Motor neuron (in vitro differentiated cells): Measurements from ENCODE around the gene RGMB. TPM values are rescaled to one million over a fixed set of nuclear protein-coding genes. Genes with fewer than 3 reads are reported as not detected.
"Not testable (repeated sequence)": the region's sequence is repeated elsewhere in the genome, so short reads cannot be mapped to it uniquely, and the experiment has no call there.

Experiments used
- ATAC-seq, 8 experiments: fragments of 200-7000 bp; cut with Tn5 transposase; replicated peaks in 6 of 8; 2 replicates each; pipeline ENCODE4 v1.8.0; 2021; ENCODE audit warnings: mild to moderate bottlenecking in 8 of 8, moderate library complexity in 8 of 8
- H3K27ac ChIP-seq, 2 donors: fragments of 250-450 bp; sonication (Bioruptor Pico); 2 replicates each; pipeline ENCODE4 v1.9.0; 2021; ENCODE audit warnings: antibody characterized with exemption in 2 of 2, mild to moderate bottlenecking in 2 of 2, moderate library complexity in 1 of 2
- H3K4me1 ChIP-seq, 2 donors: fragments of 250-450 bp; sonication (Bioruptor Pico); replicated peaks in 1 of 2; 2 replicates each; pipeline ENCODE4 v1.6.1; 2021; ENCODE audit warnings: antibody characterized with exemption in 2 of 2, mild to moderate bottlenecking in 2 of 2, moderate library complexity in 1 of 2
- H3K4me3 ChIP-seq, 5 donors: fragments of 250-450 bp; sonication (Bioruptor Pico); 2 replicates each; pipeline ENCODE4 v1.9.0; 2021; ENCODE audit warnings: antibody characterized with exemption in 5 of 5, mild to moderate bottlenecking in 5 of 5, moderate library complexity in 4 of 5
- WGBS, 10 experiments: fragments of 450-650 bp; shearing (Covaris generic); methylation state at CpG; one replicate each; pipeline ENCODE4 v1.0.0; 2022; 5-methylcytosine and 5-hydroxymethylcytosine counted together
- in situ Hi-C, 9 experiments: fragments of 400-800 bp; cut with MboI; loops; one replicate each; pipeline ENCODE4 v1.15.0; 2021; ENCODE audit warnings: low sequenced_read_pairs in 9 of 9, low pct_unique_long_range_greater_than_20kb in 2 of 9; ENCODE audit not compliant: unreplicated experiment in 9 of 9
- total RNA-seq, 8 experiments: library from RNA; unstranded; fragments of 300-600 nt; gene quantifications; 2 replicates each; pipeline versions ENCODE4 v1.2.3 to v1.2.4, GENCODE V29; 2022

RGMB gene, protein sequence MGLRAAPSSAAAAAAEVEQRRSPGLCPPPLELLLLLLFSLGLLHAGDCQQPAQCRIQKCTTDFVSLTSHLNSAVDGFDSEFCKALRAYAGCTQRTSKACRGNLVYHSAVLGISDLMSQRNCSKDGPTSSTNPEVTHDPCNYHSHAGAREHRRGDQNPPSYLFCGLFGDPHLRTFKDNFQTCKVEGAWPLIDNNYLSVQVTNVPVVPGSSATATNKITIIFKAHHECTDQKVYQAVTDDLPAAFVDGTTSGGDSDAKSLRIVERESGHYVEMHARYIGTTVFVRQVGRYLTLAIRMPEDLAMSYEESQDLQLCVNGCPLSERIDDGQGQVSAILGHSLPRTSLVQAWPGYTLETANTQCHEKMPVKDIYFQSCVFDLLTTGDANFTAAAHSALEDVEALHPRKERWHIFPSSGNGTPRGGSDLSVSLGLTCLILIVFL
- 10 to 100 TPM in 7 of 8 experiments, 1 to 10 TPM in 1; 4.2 to 92.9 (median 32.5) TPM for total RNA-seq

DNA sequence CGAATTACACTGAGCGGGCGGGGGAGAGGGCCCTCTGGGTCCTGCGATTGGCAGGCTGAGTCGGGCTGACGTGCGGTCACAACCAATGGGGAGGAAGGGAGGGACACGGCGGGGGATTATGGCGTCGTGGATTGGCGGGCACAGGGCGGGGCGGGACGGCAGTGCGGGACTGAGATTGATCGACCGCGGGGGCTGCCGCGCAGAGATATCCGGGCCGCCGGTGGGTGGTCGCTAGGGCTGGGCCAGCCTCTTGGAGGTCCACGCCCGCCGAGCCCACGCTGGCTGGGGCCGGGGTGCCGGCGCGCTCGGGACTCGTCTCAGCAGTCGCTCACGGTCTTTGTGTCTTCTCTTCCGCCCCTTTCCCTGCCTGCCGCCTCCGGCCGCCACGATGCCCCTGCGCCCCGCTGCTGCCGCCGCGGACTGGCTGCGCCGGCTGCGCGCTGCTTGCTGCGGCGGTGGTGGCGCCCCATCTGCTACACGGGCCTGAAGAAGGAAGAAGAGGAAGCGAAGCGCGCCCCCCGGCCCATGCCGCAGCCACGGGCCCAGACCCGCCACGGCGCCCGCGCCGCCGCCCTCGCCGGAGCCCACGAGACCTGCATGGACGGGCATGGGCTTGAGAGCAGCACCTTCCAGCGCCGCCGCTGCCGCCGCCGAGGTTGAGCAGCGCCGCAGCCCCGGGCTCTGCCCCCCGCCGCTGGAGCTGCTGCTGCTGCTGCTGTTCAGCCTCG lies at the start of gene RGMB:
RGMB (plus strand) TSS at position 200 of the 728 bp plus-strand sequence; CDS start at position 608, 408 bp downstream.
- 0% methylated on average over 1 of the region's 84 CpGs; no CpG with 5 or more reads in 9 of the 10 experiments for whole genome bisulfite sequencing, 10 experiments
- in situ Hi-C loops, result loop anchor here in 2 of 9 experiments (25.0 kb wide), 4 partner anchors 186 to 1586 kb away; partner anchors contain the start of gene RIOK2 (in 1 of the 2)
- H3K4me3 ChIP-seq, result peak within 1 kb of the TSS; percentile 59 to 80 (median 71)
- H3K27ac ChIP-seq, result peak within 1 kb of the TSS; percentile 72 to 77
- ATAC-seq, result peak; percentile 78 to 89 (median 84)
- H3K4me1 ChIP-seq, result peaks cover 10 to 16% of the 10 kb centered on the region in 2 donors

DNA sequence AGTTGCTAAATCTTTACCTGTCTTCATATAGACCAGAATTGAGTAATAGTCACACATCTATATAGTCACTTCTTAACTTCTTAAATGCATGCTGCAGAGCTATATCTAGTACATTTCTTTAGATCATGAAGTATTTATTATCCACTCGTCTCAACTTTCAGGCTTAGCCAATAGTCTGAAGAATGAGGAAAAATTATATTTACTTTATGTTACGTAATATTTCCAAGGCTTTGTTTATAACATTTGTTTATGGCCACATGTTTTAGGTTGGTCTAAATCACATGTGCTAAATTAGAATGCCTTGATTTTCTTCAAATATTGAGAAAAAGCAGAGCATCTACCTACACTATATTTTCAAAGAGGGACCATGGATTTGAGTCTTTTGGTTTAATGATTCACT lies 47.2 kb upstream of the RGMB start:
- in situ Hi-C loops, result no loop called here
- ATAC-seq, result no peak
- 49 to 100% (median 80%) methylated on average over 1 to 2 of the region's 2 CpGs; no CpG with 5 or more reads in 1 of the 10 experiments for WGBS, 10 experiments
- no peaks in the 10 kb centered on the region for H3K4me1 ChIP-seq
- H3K4me3 ChIP-seq, result no peak overlapping the region
- no peak overlapping the region for H3K27ac ChIP-seq

DNA sequence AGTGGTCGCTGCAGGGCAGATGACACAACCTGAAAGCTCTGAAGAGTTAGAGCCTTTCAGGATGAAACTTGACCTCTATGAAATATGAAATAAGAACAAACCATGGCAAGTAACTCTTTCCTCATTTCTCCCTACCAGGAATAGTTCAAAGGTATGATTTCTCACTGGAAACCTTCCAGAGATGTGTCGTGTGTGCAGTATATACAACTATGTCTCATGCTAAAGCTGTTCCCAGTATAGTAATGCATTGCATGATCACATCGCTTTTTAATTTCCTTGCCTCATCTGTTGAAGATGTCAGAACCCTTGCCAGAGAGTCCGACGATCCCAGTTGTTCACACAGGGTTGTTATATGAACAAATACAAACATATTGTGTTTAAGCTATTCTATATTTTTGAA lies 45.8 kb upstream of the RGMB start:
- in situ Hi-C loops, result no loop called here
- Histone ChIP-seq H3K4me3 (no peak overlapping the region), H3K4me1 (peaks cover 0 to 7% of the 10 kb centered on the region in 2 donors), H3K27ac (no peak overlapping the region)
- no peak for ATAC-seq
- WGBS, 10 experiments, result 23 to 100% (median 95%) methylated on average over 1 to 5 of the region's 5 CpGs; no CpG with 5 or more reads in 1 of the 10 experiments

DNA sequence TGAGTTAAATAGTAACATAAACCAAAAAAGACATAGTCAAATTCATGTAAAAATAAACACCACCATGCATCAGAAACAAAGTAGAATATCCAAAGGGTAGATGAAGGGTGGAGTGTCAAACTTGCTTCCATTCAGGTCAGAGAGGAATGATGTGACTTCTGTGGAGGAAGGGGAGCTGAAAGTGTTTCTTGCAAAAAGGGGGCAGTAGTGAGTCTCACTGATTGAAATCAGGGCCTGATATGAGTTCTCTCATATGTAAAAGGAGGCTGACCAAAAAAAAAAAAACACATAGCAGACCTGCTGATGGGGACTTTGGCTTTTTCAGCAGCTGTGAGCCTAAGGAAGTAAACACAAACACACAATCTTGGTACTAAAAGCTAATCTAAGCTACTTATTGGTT lies 38.8 kb upstream of the RGMB start:
- in situ Hi-C loops, result no loop called here
- no peak overlapping the region for H3K27ac ChIP-seq
- no peak overlapping the region for H3K4me3 ChIP-seq
- no peak for ATAC-seq
- peaks cover 0 to 7% of the 10 kb centered on the region in 2 donors for H3K4me1 ChIP-seq

DNA sequence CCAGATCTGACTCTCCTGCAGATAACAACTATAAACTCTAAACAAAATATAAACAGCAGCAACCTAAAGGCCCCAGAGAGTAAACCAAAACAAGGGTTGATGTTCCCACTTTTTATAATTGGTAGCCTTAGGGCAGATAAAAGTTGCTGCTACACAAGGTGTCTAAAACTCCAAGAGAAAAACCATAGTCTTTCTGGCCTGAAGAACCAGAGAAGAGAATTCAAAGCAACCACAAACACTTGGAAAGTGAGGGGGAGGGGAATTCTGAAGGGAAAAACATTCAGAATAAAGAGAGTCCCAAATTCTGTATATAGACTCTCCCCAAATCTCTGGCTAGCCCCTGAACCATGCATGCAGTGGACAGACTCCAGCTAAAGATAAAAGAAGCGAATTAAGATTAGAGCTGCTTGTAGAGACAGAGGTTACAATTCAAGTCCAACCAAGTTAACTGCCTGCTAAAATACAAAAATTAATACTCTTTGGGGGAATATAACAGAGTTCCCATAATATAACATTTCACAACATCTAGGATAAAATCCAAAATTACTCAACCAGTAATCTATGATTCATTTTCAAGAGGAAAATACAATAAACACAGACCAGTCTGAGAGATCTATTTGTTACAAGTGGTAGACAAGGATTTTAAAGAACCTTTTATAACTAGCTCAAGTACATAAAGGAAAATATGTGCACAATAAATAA lies 37.5 kb upstream of the RGMB start:
- Histone ChIP-seq H3K4me3 (no peak overlapping the region), H3K27ac (no peak overlapping the region), H3K4me1 (peaks cover 0 to 7% of the 10 kb centered on the region in 2 donors)
- ATAC-seq, result no peak
- in situ Hi-C loops, result no loop called here
- 0 to 100% (median 75%) methylated on average over 1 of the region's 1 CpG; no CpG with 5 or more reads in 1 of the 10 experiments for WGBS, 10 experiments

DNA sequence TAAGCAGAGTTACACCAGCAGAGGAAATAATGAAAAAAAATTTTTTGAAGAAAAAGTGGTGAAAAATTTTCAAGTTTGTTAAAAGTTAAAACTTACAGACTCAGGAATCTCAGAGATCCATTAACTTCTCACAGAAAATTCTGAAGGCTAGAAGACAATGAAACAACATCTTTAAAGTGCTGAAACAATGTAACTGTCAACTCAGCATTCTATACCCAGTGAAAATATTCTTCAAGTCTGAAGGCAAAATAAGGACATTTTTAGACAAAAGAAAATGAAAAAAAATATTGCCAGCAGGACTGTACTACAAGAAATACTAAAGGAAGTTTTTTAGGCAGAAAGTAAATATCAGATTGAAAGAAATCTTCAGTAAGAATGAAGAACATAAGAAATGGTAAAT lies 36.7 kb upstream of the RGMB start:
- Histone ChIP-seq H3K27ac (no peak overlapping the region), H3K4me3 (no peak overlapping the region), H3K4me1 (peaks cover 0 to 3% of the 10 kb centered on the region in 2 donors)
- in situ Hi-C loops, result no loop called here
- ATAC-seq, result no peak

DNA sequence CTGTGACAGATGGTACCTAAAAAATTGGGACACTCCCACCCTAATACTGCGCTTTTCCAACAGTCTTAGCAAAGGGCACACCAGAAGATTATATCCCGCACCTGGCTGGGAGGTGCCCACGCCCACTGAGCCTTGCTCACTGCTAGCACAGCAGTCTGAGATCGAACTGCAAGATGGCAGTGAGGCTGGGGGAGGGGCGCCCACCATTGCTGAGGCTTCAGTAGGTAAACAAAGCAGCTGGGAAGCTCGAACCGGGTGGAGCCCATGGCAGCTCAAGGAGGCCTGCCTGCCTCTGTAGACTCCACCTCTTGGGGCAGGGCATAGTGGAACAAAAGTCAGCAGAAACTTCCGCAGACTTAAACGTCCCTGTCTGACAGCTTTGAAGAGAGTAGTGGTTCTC lies 36.0 kb upstream of the RGMB start:
- ATAC-seq, H3K4me1 ChIP-seq, H3K27ac ChIP-seq, H3K4me3 ChIP-seq, in situ Hi-C loops: not testable (repeated sequence)
- 20 to 100% (median 93%) methylated on average over 1 to 6 of the region's 9 CpGs; no CpG with 5 or more reads in 5 of the 10 experiments for WGBS, 10 experiments

DNA sequence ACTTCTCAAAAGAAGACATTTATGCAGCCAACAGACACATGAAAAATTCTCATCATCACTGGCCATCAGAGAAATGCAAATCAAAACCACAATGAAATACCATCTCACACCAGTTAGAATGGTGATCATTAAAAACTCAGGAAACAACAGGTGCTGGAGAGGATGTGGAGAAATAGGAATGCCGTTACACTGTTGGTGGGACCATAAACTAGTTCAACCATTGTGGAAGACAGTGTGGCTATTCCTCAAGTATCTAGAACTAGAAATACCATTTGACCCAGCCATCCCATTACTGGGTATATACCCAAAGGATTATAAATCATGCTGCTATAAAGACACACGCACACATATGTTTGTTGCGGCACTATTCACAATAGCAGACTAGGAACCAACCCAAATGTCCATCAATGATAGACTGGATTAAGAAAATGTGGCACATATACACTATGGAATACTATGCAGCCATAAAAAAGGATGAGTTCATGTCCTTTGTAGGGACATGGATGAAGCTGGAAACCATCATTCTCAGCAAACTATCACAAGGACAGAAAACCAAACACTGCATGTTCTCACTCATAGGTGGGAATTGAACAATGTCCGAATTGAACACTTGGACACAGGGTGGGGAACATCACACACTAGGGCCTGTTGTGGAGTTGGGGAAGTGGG lies 34.8 kb upstream of the RGMB start:
- ATAC-seq, H3K27ac ChIP-seq, H3K4me1 ChIP-seq, H3K4me3 ChIP-seq, in situ Hi-C loops: not testable (repeated sequence)
- WGBS, 10 experiments, result 80 to 100% (median 100%) methylated on average over 1 to 3 of the region's 4 CpGs; no CpG with 5 or more reads in 2 of the 10 experiments

DNA sequence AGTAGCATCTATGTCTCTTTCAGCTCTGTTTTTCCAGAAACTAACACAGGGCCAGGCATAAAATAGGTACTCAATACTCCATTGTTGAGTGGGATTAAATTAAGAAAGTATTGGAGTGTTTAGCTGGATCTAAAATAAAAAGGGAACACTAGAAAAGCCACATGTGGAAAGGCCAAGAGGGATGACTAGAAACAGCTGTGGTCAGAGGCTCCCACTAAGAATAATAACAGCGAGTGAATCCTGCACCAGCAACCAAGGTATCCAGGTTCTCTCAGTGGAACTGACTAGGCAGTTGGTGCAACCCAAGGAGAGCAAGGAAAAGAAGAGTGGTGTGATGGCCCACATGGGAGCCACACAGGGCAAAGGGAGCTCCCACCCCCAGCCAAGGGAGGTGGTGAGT lies 31.5 kb upstream of the RGMB start:
- Histone ChIP-seq H3K27ac (no peak overlapping the region), H3K4me1 (no peaks in the 10 kb centered on the region), H3K4me3 (no peak overlapping the region)
- no peak for ATAC-seq
- in situ Hi-C loops, result no loop called here
- WGBS, 10 experiments, result 0 to 86% (median 29%) methylated on average over 1 of the region's 1 CpG; no CpG with 5 or more reads in 6 of the 10 experiments

DNA sequence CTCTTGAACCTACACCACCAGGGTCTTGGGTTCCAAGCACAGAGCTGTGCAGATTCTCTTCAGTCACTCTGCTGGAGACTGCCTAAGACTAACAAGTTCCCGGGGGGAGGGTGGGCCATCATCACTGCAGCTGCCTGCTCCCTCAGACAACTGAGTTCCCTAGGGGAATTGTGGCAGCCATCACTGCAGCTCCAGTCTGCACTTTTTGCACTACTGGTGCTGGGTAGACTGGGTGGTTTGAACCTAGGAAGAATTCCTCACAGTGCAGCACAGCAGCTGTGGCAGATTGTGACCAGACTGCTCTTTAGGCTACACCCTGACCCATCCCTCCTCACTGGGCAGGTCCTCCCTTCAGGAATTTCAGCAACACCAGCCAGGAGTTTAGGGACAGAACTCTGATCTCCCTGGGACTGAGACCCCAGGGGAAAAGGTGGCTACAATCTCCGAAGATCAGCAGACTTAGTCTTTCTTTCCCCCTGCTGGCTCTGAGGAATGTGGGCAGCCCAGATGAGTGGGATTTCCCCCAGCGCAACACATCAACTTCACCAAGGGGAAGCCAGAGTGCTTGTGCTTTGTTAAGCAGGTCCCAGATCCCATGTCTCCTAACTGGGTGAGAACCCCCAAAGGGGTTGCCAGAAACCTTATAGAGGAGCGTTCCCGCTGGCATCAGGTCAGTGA lies 30.9 kb upstream of the RGMB start:
- Histone ChIP-seq H3K4me3 (no peak overlapping the region), H3K4me1 (no peaks in the 10 kb centered on the region), H3K27ac (no peak overlapping the region)
- peak in 1 of 8 experiments; percentile 67 for ATAC-seq
- in situ Hi-C loops, result no loop called here
- WGBS, 10 experiments, result 61 to 100% (median 93%) methylated on average over 1 to 3 of the region's 5 CpGs; no CpG with 5 or more reads in 7 of the 10 experiments

DNA sequence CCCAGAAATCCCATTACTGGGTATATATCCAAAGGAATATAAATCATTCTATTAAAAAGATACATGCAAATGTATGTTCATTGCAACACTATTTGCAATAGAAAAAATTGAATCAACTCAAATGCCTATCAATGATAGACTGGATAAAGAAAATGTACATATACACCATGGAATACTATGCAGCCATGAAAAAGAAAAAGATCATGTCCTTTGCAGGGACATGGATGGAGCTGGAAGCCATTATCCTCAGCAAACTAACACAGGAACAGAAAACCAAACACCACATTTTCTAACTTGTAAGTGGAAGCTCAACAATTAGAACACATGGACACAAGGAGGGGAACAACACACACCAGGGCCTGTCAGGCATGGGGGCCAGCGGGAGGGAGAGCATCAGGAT lies 25.2 kb upstream of the RGMB start:
- ATAC-seq, in situ Hi-C loops, H3K4me3 ChIP-seq, H3K27ac ChIP-seq, H3K4me1 ChIP-seq: not testable (repeated sequence)
- WGBS, 10 experiments, result 43 to 100% (median 92%) methylated on average over 1 of the region's 1 CpG; no CpG with 5 or more reads in 6 of the 10 experiments

DNA sequence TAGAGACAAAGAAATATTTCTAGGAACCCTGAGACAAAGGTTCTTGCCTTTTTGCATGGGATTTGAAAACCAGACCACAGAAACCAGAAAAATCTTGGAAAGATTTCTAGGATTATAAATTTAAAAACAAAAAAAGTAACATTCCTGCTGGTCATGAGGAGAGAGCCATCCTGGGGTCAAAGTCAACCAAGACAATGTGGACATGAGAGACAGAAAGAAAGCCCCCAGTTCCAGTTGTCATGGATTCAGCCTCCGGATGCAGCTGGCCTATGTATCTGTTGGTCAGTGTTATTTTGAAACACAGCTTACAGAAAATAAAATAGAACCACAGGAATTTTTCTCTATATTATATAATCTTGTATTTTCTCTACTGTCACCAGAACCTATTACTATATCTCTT lies 24.4 kb upstream of the RGMB start:
- WGBS, 10 experiments, result 14 to 100% (median 60%) methylated on average over 1 of the region's 1 CpG; no CpG with 5 or more reads in 1 of the 10 experiments
- in situ Hi-C loops, result no loop called here
- no peak overlapping the region for H3K27ac ChIP-seq
- no peak overlapping the region for H3K4me3 ChIP-seq
- no peak for ATAC-seq
- H3K4me1 ChIP-seq, result peaks cover 0 to 2% of the 10 kb centered on the region in 2 donors
